B cell (primary cell): ENCODE measurements around the gene CAPZB.

Experiments used
- CTCF ChIP-seq: fragments of 200-600 bp; IDR thresholded peaks from one replicate; pipeline ENCODE4 v1.8.0; 2022; ENCODE audit warnings: antibody characterized with exemption, mild to moderate bottlenecking
- EZH2 ChIP-seq: IDR thresholded peaks from 2 replicates; pipeline ENCODE4 v1.6.1; 2012; ENCODE audit warnings: borderline replicate concordance, low read depth, mild to moderate bottlenecking, moderate library complexity, low read length; ENCODE audit not compliant: insufficient read depth, poor library complexity, severe bottlenecking

GRCh38 chr1:19329611-19330010 is 155.7 kb downstream of the CAPZB start:
- TF ChIP-seq CTCF (no peak), EZH2 (no peak)
